ENCODE results near the gene AGPAT1. TPM values are rescaled to one million over a fixed set of nuclear protein-coding genes. Genes with fewer than 3 reads are reported as not detected.
"Not testable (repeated sequence)": the region's sequence is repeated elsewhere in the genome, so short reads cannot be mapped to it uniquely, and the experiment has no call there.

Gene AGPAT1
- polyA plus RNA-seq, 1 donor: 109 TPM

DNA sequence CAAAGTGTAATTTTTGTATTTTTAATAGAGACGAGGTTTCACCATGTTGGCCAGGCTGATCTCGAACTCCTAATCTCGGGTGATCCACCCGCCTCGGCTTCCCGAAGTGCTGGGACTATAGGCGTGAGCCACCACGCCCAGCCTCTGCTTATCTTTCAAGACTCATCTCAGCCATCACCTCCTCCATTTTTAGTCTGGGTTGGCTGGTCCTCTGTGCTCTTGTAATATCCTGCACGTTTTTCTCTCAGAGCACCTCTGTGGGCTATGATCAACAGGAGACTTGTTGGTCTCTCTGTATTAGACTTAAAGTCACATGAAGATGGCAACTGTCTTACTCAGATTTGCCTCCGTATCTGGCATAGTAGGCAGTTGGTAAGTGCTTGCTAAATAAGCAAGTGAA is 40.4 kb upstream of the AGPAT1 start:
- Histone ChIP-seq H3K9me3 (ENCODE audit: control insufficient read depth, low read depth, low read length) (no peaks in the 10 kb centered on the region), H3K4me3 (ENCODE audit: low read length) (no peak overlapping the region), H3K27me3 (ENCODE audit: control insufficient read depth, insufficient read depth, low read length) (peaks cover 2% of the 10 kb centered on the region), H3K4me1 (ENCODE audit: control insufficient read depth, insufficient read depth, low read length) (no peaks in the 10 kb centered on the region), H3K36me3 (ENCODE audit: control insufficient read depth, insufficient read depth, low read length) (no peaks in the 10 kb centered on the region), H3K27ac (ENCODE audit: low read length) (no peak overlapping the region)
- WGBS (ENCODE audit: insufficient coverage, low lambda C conversion rate): no CpG with 5 or more reads among the region's 10 CpGs
- DNase-seq: no peak

DNA sequence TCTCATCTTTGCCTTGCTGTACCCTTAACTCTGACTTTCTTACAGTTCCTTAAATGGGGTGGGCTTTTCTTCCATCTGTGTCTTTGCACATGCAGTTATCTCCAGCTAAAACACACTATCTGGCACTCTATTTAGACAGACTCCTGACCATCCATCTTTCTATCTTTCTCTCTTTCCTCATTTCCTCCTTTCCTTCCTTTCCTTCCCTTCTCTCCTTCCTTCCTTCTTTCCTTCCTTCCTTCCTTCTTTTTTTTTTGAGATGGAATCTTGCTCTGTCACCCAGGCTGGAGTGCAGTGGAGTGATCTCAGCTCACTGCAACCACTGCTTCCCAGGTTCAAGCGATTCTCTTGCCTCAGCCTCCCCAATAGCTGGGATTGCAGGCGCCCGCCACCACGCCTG is 39.7 kb upstream of the AGPAT1 start:
- no peak overlapping the region for H3K4me3 ChIP-seq (ENCODE audit: low read length)
- H3K4me1 ChIP-seq (ENCODE audit: control insufficient read depth, insufficient read depth, low read length): no peaks in the 10 kb centered on the region
- WGBS (ENCODE audit: insufficient coverage, low lambda C conversion rate): no CpG with 5 or more reads among the region's 4 CpGs
- H3K27me3 ChIP-seq (ENCODE audit: control insufficient read depth, insufficient read depth, low read length): peaks cover 2% of the 10 kb centered on the region
- H3K27ac ChIP-seq (ENCODE audit: low read length): no peak overlapping the region
- no peak for DNase-seq
- no peaks in the 10 kb centered on the region for H3K36me3 ChIP-seq (ENCODE audit: control insufficient read depth, insufficient read depth, low read length)
- no peaks in the 10 kb centered on the region for H3K9me3 ChIP-seq (ENCODE audit: control insufficient read depth, low read depth, low read length)

DNA sequence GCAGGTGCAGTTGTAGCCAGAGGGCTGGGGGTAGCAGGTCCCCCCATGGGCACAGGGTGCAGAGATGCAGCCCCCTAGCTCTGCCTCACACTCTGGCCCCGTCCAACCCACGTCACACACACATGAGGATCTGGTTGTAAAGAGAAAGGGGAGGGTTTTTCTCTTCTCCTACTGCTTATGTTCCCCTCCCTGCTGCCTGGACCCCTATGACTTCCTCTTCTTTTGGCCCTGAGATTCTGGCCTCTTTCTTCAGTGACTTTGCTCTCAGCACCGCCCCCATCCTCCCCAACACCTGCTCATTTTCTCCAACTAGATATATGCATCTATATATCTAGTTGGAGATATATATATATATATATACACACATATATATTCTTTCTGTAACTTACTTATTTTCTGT is 38.2 kb upstream of the AGPAT1 start:
- no peaks in the 10 kb centered on the region for H3K4me1 ChIP-seq (ENCODE audit: control insufficient read depth, insufficient read depth, low read length)
- no peak overlapping the region for H3K4me3 ChIP-seq (ENCODE audit: low read length)
- no peak for DNase-seq
- H3K9me3 ChIP-seq (ENCODE audit: control insufficient read depth, low read depth, low read length): no peaks in the 10 kb centered on the region
- H3K36me3 ChIP-seq (ENCODE audit: control insufficient read depth, insufficient read depth, low read length): no peaks in the 10 kb centered on the region
- H3K27ac ChIP-seq (ENCODE audit: low read length): no peak overlapping the region
- H3K27me3 ChIP-seq (ENCODE audit: control insufficient read depth, insufficient read depth, low read length): no peaks in the 10 kb centered on the region
- WGBS (ENCODE audit: insufficient coverage, low lambda C conversion rate): 71% methylated on average over 1 of the region's 3 CpGs

DNA sequence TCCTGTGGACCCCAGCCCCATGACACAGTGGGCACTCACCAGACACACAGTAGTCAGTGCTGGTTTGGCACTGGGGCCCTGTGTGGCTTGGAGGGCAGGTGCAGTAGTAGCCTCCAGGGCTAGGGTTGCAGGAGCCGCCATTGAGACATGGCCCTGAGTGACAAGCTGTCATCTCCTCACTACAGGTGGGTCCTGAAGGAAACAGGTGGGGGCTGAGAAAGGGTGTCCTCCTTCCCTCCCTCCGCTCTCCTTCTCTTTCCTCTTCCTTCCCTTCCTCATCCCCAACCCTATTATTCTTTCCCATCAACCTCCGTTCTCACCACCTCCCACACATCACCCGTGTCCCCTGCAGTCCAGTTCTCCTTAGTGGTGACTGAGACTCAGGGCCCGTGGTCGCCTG is 37.8 kb upstream of the AGPAT1 start:
- no peaks in the 10 kb centered on the region for H3K4me1 ChIP-seq (ENCODE audit: control insufficient read depth, insufficient read depth, low read length)
- no CpG with 5 or more reads among the region's 6 CpGs for WGBS (ENCODE audit: insufficient coverage, low lambda C conversion rate)
- H3K27ac ChIP-seq (ENCODE audit: low read length): no peak overlapping the region

DNA sequence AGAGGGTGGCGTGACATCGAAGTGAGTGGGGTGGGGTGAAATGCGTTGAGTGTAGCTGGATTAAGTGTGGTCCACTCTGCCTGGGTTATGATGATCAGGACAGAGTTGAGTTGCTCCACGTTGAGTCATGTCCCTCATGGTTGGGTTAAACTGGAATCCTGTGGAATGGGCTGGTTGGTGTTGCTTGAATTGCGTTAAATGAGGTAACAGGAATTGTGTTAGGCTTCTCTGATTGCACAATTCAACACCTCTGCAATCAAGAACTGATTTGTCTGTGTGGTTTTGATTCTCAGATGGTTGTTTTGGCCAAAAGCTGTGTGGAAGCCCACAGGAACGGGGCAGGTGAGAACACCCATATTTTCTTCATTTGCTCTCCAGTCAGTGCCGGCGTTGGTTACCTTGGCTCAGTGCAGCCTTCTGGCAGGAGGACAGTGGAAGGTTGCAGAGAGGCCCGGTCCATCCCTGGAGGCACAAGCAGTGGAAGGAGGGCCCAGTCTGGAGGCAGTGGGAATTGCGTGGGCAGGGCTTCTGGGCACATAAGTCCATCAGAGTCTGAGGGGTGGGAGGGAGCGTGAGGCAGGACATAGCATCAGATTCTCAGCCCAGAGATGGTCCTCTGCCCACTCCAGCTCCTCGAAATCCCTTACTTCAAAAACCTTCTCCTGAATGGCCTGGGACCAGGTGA is 36.3 kb upstream of the AGPAT1 start:
- no CpG with 5 or more reads among the region's 12 CpGs for WGBS (ENCODE audit: insufficient coverage, low lambda C conversion rate)
- Histone ChIP-seq H3K9me3 (ENCODE audit: control insufficient read depth, low read depth, low read length) (no peaks in the 10 kb centered on the region), H3K27ac (ENCODE audit: low read length) (no peak overlapping the region), H3K4me3 (ENCODE audit: low read length) (no peak overlapping the region), H3K36me3 (ENCODE audit: control insufficient read depth, insufficient read depth, low read length) (no peaks in the 10 kb centered on the region), H3K4me1 (ENCODE audit: control insufficient read depth, insufficient read depth, low read length) (no peaks in the 10 kb centered on the region), H3K27me3 (ENCODE audit: control insufficient read depth, insufficient read depth, low read length) (no peaks in the 10 kb centered on the region)
- no peak for DNase-seq

More for the DNA sequence above, 37.8 kb upstream of the AGPAT1 start:
- Histone ChIP-seq H3K27me3 (ENCODE audit: control insufficient read depth, insufficient read depth, low read length) (no peaks in the 10 kb centered on the region), H3K4me3 (ENCODE audit: low read length) (no peak overlapping the region), H3K9me3 (ENCODE audit: control insufficient read depth, low read depth, low read length) (no peaks in the 10 kb centered on the region), H3K36me3 (ENCODE audit: control insufficient read depth, insufficient read depth, low read length) (no peaks in the 10 kb centered on the region)
- no peak for DNase-seq

DNA sequence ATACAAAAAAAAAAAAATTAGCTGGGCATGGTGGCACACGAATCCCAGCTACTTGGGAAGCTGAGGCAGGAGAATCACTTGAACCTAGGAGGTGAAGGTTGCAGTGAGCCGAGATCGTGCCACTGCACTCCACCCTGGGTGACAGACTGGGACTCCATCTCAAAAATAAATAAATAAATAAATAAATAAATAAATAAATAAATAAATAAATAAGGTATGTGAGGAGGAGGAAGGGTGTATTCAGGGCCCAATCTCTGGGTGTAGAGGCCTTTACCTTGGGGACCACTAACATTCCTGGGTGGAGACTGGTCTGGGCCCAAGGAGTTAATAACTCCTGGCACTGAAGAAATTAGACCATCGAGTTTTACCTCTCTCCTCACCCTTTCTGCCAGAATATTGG is 35.5 kb upstream of the AGPAT1 start:
- no CpG with 5 or more reads among the region's 4 CpGs for WGBS (ENCODE audit: insufficient coverage, low lambda C conversion rate)
- H3K9me3 ChIP-seq (ENCODE audit: control insufficient read depth, low read depth, low read length); H3K27me3 ChIP-seq (ENCODE audit: control insufficient read depth, insufficient read depth, low read length); H3K27ac ChIP-seq (ENCODE audit: low read length); DNase-seq; H3K36me3 ChIP-seq (ENCODE audit: control insufficient read depth, insufficient read depth, low read length); H3K4me3 ChIP-seq (ENCODE audit: low read length); H3K4me1 ChIP-seq (ENCODE audit: control insufficient read depth, insufficient read depth, low read length): not testable (repeated sequence)

DNA sequence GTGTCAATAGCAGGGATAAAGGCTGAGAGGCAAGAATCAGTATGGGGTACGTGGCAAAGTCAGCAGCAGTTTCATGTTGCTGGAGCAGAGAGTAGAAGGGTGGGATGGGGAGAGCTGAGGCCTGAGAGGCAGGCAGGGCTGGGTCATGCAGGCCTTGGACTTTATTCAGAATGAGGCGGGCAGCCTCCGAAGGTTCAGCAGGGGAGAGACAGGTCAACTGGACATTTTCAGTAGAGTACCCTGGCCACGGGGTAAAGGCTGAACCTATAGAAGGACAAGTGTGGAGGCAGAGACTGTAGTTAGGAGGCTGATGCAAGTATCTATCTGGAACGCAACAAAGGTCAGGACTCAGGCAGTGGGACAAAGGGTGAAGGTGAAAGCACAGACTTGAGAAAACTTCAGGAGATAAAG is 34.3 kb upstream of the AGPAT1 start:
- WGBS (ENCODE audit: insufficient coverage, low lambda C conversion rate): 50% methylated on average over 1 of the region's 5 CpGs
- Histone ChIP-seq H3K9me3 (ENCODE audit: control insufficient read depth, low read depth, low read length) (no peaks in the 10 kb centered on the region), H3K36me3 (ENCODE audit: control insufficient read depth, insufficient read depth, low read length) (no peaks in the 10 kb centered on the region), H3K4me3 (ENCODE audit: low read length) (no peak overlapping the region), H3K27ac (ENCODE audit: low read length) (no peak overlapping the region), H3K4me1 (ENCODE audit: control insufficient read depth, insufficient read depth, low read length) (no peaks in the 10 kb centered on the region), H3K27me3 (ENCODE audit: control insufficient read depth, insufficient read depth, low read length) (no peaks in the 10 kb centered on the region)
- no peak for DNase-seq

DNA sequence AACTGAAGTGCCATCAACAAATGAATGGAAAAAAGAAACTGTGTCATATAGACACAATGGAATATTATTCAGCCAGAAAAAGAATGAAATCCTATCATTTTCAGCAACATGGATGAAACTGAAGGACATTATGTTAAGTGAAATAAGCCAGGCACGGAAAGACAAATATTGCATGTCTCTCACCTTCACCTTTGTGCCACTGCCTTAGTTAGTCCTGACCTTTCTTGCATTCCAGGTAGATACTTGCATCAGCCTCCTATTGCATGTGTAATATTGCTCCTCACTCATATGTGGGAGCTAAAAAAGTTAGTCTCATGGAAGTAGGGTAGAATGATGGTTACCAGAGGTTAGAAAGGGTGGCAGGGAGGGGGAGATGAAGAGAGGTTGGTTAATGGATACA is 33.1 kb upstream of the AGPAT1 start:
- no CpG with 5 or more reads among the region's 1 CpG for WGBS (ENCODE audit: insufficient coverage, low lambda C conversion rate)
- Histone ChIP-seq H3K36me3 (ENCODE audit: control insufficient read depth, insufficient read depth, low read length) (no peaks in the 10 kb centered on the region), H3K4me3 (ENCODE audit: low read length) (no peak overlapping the region), H3K27me3 (ENCODE audit: control insufficient read depth, insufficient read depth, low read length) (peaks cover 4% of the 10 kb centered on the region), H3K27ac (ENCODE audit: low read length) (no peak overlapping the region), H3K9me3 (ENCODE audit: control insufficient read depth, low read depth, low read length) (no peaks in the 10 kb centered on the region), H3K4me1 (ENCODE audit: control insufficient read depth, insufficient read depth, low read length) (no peaks in the 10 kb centered on the region)
- DNase-seq: no peak

DNA sequence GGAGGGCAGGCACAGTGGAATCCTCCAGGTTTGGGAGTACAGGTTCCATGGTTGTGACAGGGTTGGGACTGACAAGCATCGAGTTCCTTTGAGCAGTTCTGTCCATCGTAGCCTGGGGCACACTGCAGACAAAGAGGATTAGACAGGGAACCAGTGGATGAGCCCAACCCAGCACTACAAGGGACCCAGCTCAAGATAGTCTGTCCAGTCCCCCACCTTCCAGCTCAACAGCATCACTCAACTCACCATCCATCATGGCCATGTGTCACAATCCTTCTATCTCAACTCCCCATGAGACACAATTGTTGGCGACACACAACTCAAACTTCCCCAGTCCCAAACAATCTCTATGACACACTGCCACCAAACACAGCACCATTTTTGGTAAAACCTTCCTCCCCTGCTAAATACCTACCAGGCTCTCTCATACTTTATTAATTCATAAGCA is 28.4 kb upstream of the AGPAT1 start:
- no peak for DNase-seq
- Histone ChIP-seq H3K27ac (ENCODE audit: low read length) (no peak overlapping the region), H3K9me3 (ENCODE audit: control insufficient read depth, low read depth, low read length) (no peaks in the 10 kb centered on the region), H3K27me3 (ENCODE audit: control insufficient read depth, insufficient read depth, low read length) (peaks cover 7% of the 10 kb centered on the region), H3K4me3 (ENCODE audit: low read length) (no peak overlapping the region), H3K4me1 (ENCODE audit: control insufficient read depth, insufficient read depth, low read length) (no peaks in the 10 kb centered on the region), H3K36me3 (ENCODE audit: control insufficient read depth, insufficient read depth, low read length) (no peaks in the 10 kb centered on the region)
- 100% methylated on average over 1 of the region's 3 CpGs for WGBS (ENCODE audit: insufficient coverage, low lambda C conversion rate)

DNA sequence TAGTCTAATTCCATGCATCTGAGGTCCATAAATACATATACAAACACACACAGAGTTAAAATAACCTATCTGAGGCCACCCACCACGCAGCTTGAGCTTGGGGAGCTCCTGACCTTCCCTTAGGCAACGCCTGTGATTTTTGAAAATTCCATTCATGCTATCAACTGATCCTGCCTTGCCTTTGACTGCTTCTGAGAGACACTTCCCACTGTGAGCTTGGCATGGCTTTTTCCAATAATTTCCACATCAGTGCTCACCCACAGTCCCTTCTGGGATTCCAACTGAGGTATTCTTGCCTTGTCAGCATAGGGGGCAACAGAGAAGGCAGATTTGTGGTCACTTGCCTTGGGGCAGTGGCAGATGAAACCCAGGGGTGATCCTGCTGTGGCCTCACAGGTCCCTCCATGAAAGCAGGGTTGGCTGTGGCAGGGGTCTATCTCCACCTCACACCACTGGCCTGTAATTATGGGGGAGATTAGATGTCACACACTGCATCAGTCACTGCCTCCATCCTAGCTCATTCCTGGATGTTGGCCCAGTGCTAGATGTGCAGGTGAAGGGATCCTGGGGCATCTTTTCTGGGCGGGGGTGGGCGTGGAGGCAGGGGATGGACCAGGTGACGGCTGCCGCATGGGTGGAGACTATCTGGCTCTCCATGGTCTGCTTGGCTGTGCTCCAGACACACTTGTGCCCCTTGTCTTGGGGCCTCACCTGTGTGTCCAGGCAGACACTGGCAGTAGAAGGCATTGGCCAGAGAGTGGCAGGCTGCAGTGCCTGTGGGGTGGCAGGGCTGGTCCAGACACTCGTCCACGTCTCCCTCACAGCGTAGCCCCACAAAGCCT is 27.8 kb upstream of the AGPAT1 start:
- no peaks in the 10 kb centered on the region for H3K4me1 ChIP-seq (ENCODE audit: control insufficient read depth, insufficient read depth, low read length)
- H3K4me3 ChIP-seq (ENCODE audit: low read length): no peak overlapping the region
- H3K9me3 ChIP-seq (ENCODE audit: control insufficient read depth, low read depth, low read length): no peaks in the 10 kb centered on the region
- DNase-seq: no peak
- H3K27me3 ChIP-seq (ENCODE audit: control insufficient read depth, insufficient read depth, low read length): peaks cover 7% of the 10 kb centered on the region
- H3K36me3 ChIP-seq (ENCODE audit: control insufficient read depth, insufficient read depth, low read length): no peaks in the 10 kb centered on the region
- WGBS (ENCODE audit: insufficient coverage, low lambda C conversion rate): no CpG with 5 or more reads among the region's 9 CpGs
- no peak overlapping the region for H3K27ac ChIP-seq (ENCODE audit: low read length)

Measured in large intestine (tissue), 3 donors.